SU-DHL-6 (cell line): ENCODE results near the gene INPP5A.

Experiments used
- CTCF ChIP-seq: fragments of 200-600 bp; sonication (generic); IDR thresholded peaks from one replicate; pipeline ENCODE4 v1.5.1; 2017; ENCODE audit warnings: antibody characterized with exemption, mild to moderate bottlenecking, low read length, moderate library complexity; ENCODE audit not compliant: insufficient read depth, poor library complexity, severe bottlenecking
- EZH2phosphoT487 ChIP-seq: fragments of 200-600 bp; sonication (generic), shearing (Covaris generic); conservative IDR thresholded peaks from 2 replicates; pipeline ENCODE4 v1.6.1; 2018; ENCODE audit warnings: mild to moderate bottlenecking, antibody characterized with exemption, low read length, moderate library complexity, mixed read lengths

DNA sequence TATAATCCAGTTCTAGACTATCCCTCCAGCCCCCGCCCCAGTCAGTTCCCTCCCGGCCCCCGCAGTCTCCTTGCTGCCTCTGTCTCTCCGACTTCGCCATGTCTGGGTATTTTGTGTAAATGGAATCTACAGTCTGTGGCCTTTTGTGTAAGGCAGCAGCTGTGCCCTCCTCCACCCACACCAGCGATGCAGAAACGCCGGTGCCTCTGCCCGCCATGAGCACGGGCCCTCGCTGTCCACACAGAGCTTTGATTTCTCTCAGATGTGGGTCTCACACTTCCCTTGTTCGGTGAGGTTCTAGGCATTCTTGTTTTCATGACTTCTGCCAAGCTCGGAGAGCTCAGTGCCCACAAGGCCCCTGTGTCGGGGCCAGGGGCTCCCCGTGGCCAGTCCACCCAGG is 210.5 kb downstream of the INPP5A start:
- TF ChIP-seq CTCF (no peak), EZH2phosphoT487 (no peak)
